ENCODE measurements around the gene EXT2.

DNA sequence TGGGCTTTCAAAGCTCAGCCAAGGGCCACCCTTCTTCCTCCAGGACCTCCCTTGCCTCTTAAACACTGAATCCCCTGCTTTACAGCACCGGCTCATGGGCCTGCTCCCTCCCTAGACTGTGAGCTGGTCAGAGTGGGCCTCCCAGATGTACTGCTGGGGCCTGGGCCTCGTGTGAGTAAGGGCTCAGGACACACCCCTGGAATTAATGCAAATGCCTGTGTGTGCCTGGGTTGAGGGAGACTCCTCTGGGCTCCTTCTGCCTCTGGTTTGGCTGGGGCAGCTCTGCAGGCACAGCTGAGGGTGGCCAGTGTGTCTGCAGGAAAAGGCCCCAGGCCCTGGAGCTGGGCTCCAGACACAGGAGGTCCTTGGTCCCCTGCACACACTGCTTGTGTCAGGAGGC is 190.3 kb downstream of the EXT2 start:
- TF ChIP-seq, protein P1, sequence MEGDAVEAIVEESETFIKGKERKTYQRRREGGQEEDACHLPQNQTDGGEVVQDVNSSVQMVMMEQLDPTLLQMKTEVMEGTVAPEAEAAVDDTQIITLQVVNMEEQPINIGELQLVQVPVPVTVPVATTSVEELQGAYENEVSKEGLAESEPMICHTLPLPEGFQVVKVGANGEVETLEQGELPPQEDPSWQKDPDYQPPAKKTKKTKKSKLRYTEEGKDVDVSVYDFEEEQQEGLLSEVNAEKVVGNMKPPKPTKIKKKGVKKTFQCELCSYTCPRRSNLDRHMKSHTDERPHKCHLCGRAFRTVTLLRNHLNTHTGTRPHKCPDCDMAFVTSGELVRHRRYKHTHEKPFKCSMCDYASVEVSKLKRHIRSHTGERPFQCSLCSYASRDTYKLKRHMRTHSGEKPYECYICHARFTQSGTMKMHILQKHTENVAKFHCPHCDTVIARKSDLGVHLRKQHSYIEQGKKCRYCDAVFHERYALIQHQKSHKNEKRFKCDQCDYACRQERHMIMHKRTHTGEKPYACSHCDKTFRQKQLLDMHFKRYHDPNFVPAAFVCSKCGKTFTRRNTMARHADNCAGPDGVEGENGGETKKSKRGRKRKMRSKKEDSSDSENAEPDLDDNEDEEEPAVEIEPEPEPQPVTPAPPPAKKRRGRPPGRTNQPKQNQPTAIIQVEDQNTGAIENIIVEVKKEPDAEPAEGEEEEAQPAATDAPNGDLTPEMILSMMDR (conservative IDR thresholded peaks at IDR 0.05): no peak
- no peak for TF ChIP-seq ZFX (IDR thresholded peaks at IDR 0.05)

All from C4-2B (cell line).